Brain microvascular endothelial cell (primary cell): ENCODE data around the gene IGFN1.
"Not testable (repeated sequence)": the region's sequence is repeated elsewhere in the genome, so short reads cannot be mapped to it uniquely, and the experiment has no call there.

Source experiments
- DNase-seq: peaks from one replicate; pipeline ENCODE4 v3.0.0-alpha.2; 2020
- H3K27ac ChIP-seq: fragments of 250-450 bp; sonication (Bioruptor Pico); 2 replicates; pipeline ENCODE4 v1.5.1; 2020; ENCODE audit warnings: mild to moderate bottlenecking, moderate library complexity
- H3K27me3 ChIP-seq: fragments of 250-450 bp; sonication (Bioruptor Pico); replicated peaks from 2 replicates; pipeline ENCODE4 v1.5.1; 2020; ENCODE audit warnings: mild to moderate bottlenecking
- H3K36me3 ChIP-seq: fragments of 250-450 bp; sonication (Bioruptor Pico); replicated peaks from 2 replicates; pipeline ENCODE4 v1.5.1; 2020; ENCODE audit warnings: mild to moderate bottlenecking
- H3K4me3 ChIP-seq: 2 replicates; pipeline ENCODE4 v1.5.1; 2011; ENCODE audit warnings: low read depth, mild to moderate bottlenecking, control low read depth, low read length, moderate library complexity
- CTCF ChIP-seq: IDR thresholded peaks from 2 replicates; pipeline ENCODE4 v1.5.1; 2011; ENCODE audit warnings: low read depth, mild to moderate bottlenecking, moderate library complexity, low read length, control low read depth, inconsistent platforms; ENCODE audit errors: missing control alignments
- in situ Hi-C: cut with HindIII; loops from 2 replicates; pipeline ENCODE4 v1.10.0; 2017; ENCODE audit warnings: low sequenced_read_pairs, low pct_ligation_motif_present

IGFN1 gene

GRCh38 chr1:201254625-201255478, 64.2 kb downstream of the IGFN1 start:
- no peaks in the 10 kb centered on the region for H3K36me3 ChIP-seq
- peak; percentile 97 for TF ChIP-seq CTCF
- H3K27me3 ChIP-seq = no peaks in the 10 kb centered on the region
- no peak overlapping the region for H3K27ac ChIP-seq
- in situ Hi-C loops = no loop called here
- DNase-seq = no peak
- H3K4me3 ChIP-seq = no peak overlapping the region

DNA sequence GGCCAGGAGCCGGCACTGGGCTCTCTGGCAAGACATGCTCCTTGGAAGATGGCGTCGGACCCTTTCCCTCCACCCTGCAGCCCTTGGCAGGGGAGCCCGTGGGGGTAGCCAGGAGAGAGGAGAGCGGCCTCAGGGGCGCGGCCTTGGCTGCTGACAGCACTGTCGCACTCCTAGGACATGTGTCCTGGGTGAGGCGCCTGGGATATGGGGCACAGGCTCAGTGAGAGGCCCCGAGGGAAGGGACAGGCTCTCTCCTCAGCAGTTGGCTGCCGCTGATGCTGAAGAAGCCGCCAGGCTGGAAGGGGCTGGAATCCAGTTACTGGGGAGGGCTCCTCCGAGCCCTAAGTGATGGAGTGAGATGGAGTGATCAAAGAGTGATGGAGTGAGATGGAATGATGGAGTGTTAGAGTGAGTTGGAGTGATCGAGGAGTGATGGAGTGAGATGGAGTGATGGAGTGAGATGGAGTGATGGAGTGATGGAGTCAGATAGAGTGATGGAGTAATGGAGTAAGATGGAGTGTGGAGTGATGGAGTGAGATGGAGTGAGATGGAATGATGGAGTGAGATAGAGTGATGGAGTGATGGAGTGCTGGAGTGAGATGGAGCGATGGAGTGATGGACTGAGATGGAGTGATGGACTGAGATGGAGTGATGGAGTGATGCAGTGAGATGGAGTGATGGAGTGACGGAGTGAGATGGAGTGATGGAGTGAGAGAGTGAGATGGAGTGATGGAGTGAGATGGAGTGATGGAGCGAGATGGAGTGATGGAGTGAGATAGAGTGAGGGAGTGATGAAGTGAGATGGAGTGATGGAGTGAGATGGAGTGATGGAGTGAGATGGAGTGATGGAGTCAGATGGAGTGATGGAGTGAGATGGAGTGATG, 65.1 kb downstream of the IGFN1 start:
- Histone ChIP-seq H3K27me3 (no peaks in the 10 kb centered on the region), H3K36me3 (no peaks in the 10 kb centered on the region), H3K27ac (no peak overlapping the region), H3K4me3 (no peak overlapping the region)
- no peak for TF ChIP-seq CTCF
- in situ Hi-C loops = no loop called here
- no peak for DNase-seq

GRCh38 chr1:201258132-201258531, 67.5 kb downstream of the IGFN1 start:
- in situ Hi-C loops, H3K36me3 ChIP-seq, DNase-seq, H3K4me3 ChIP-seq, H3K27ac ChIP-seq, H3K27me3 ChIP-seq: not testable (repeated sequence)

- Histone ChIP-seq H3K27me3 (no peaks in the 10 kb centered on the region), H3K4me3 (no peak overlapping the region), H3K36me3 (no peaks in the 10 kb centered on the region), H3K27ac (no peak overlapping the region)
- TF ChIP-seq CTCF = peak; percentile 4
- DNase-seq = no peak
- in situ Hi-C loops = no loop called here
These were observed 68.2 kb downstream of the IGFN1 start for GRCh38 chr1:201258763-201259230.

DNA sequence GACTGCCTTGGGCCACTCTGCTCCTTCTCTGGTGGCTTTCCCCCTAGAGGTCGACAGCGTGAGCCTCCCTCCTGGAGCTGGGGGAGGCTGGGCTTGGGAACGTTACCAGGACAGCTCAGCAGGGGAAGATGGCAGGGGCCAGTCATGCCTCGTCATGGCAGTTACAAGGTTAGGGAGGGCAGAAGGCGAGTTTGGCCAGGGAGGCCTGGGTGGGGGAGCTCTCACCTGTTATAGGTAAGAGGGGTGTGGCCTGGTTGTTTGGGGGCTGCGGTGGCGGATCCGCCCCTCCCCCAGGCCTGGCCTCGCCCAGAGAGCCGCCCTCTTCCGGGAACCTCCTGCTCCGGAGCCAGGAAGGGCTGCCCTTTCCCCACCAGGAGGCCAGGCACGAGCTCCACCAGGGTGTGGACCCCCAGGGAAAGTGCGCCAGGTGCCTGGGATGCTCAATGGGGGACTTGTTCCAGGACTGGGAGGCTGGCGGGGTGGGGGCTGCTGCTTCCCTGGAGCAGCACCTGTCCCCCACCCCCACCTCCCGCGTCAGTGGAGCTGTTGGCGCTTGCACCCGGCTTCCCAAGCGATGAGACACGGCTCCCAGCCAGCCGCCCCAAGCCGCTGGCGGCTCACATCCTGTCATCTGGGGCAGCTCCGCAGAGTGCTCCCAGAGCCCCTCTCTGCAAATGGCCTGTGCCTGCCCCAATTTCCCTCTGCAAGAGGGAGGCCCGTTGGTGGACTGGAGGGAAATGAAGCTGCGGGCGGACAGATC, 69.0 kb downstream of the IGFN1 start:
- no peaks in the 10 kb centered on the region for H3K36me3 ChIP-seq
- peak; percentile 38 for DNase-seq
- H3K4me3 ChIP-seq = no peak overlapping the region
- H3K27me3 ChIP-seq = no peaks in the 10 kb centered on the region
- in situ Hi-C loops = no loop called here
- H3K27ac ChIP-seq = no peak overlapping the region
- TF ChIP-seq CTCF = peak; percentile 4

DNA sequence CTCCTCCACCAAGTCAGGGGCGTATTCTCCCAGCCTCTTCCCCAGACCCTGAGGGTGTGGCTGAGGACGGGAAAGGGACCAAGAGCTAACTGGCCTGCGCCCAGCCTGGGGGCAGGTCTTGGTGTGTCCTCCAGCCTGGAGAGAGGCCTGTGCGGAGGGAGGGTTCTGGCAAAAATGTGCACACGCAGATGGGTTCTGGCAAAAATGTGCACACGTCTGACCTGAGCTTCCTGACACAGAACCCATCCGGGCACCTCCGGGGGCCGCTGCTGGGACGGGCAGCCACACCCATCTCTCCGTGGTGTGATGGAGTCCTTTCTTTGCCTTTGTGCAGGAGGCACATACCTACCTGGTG, 69.6 kb downstream of the IGFN1 start:
- no peak for DNase-seq
- Histone ChIP-seq H3K27me3 (no peaks in the 10 kb centered on the region), H3K36me3 (no peaks in the 10 kb centered on the region), H3K4me3 (no peak overlapping the region), H3K27ac (no peak overlapping the region)
- no peak for TF ChIP-seq CTCF
- in situ Hi-C loops = no loop called here
